Activated CD8-positive, alpha-beta T cell treated with anti-CD3 and anti-CD28 coated beads for 36 hours (primary cell): ENCODE measurements around the gene COG2. TPM values are rescaled to one million over a fixed set of nuclear protein-coding genes. Genes with fewer than 3 reads are reported as not detected.

Experiments
- ATAC-seq: fragments of 200-7000 bp; cut with Tn5 transposase; one replicate; pipeline ENCODE4 v1.10.0; 2021; ENCODE audit warnings: mild to moderate bottlenecking, moderate library complexity
- CTCF ChIA-PET: fragments of 350-600 bp; sonication (Branson Sonifier 250); formaldehyde crosslinking; loops from one replicate; lab custom pipeline; 2021; ENCODE audit warnings: antibody characterized with exemption; lab: Charles Lee
- POLR2A ChIA-PET: fragments of 350-600 bp; sonication (Branson Sonifier 250); formaldehyde crosslinking; loops from one replicate; lab custom pipeline; 2021; ENCODE audit warnings: antibody characterized with exemption; lab: Charles Lee
- DNase-seq: peaks from one replicate; pipeline ENCODE4 v3.0.0-alpha.2; 2020
- H3K27ac Mint-ChIP-seq: one replicate; pipeline ENCODE4 v1.8.0; 2021; ENCODE audit warnings: mild to moderate bottlenecking, mixed read lengths
- H3K27me3 Mint-ChIP-seq: one replicate; pipeline ENCODE4 v1.8.0; 2021; ENCODE audit warnings: mixed read lengths
- H3K36me3 Mint-ChIP-seq: one replicate; pipeline ENCODE4 v1.8.0; 2021; ENCODE audit warnings: low read depth, mixed read lengths
- H3K4me1 Mint-ChIP-seq: one replicate; pipeline ENCODE4 v1.8.0; 2021; ENCODE audit warnings: low read depth, mixed read lengths
- H3K4me3 Mint-ChIP-seq: one replicate; pipeline ENCODE4 v1.8.0; 2021; ENCODE audit warnings: mild to moderate bottlenecking, moderate library complexity, mixed read lengths
- H3K9me3 Mint-ChIP-seq: one replicate; pipeline ENCODE4 v1.8.0; 2021; ENCODE audit warnings: mixed read lengths
- intact Hi-C: fragments of 100-400 bp; cut with micrococcal nuclease; formaldehyde crosslinking; loops from one replicate; pipeline ENCODE4 v1.10.0; 2022
- total RNA-seq, 2 experiments: library from RNA; stranded (reverse); gene quantifications; one replicate each; pipeline ENCODE4 v1.2.3, GENCODE V29; 2021
- TF ChIP-seq, protein P1 (sequence below): fragments of 200-600 bp; IDR thresholded peaks from one replicate; pipeline ENCODE4 v1.8.0; 2022; ENCODE audit warnings: antibody characterized with exemption, mild to moderate bottlenecking

COG2 gene
- total RNA-seq, 2 experiments from 2014 or later, result 26.1 to 27.6 TPM

DNA sequence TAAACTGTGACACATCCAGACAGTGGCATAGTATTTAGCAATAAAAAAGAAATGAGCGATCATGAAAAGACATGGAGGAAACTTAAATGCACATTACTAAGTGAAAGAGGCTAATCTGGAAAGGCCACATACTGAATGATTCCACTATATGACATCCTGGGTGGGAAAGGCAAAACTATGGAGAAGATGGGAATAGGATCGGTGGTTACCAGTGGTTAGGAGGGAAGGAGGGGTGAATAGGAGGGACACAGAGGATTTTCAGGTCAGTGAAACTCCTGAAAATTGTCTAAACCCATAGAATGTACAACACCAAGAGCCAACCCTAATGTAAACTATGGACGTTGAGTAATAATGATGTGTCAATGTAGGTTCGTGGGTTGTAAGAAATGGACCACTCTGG is 57.9 kb downstream of the COG2 start:
- intact Hi-C loops, result no loop called here

GRCh38 chr1:230701434-230701833 is 59.2 kb downstream of the COG2 start:
- ATAC-seq (no peak), DNase-seq (no peak)
- H3K36me3 Mint-ChIP-seq, result no peaks in the 10 kb centered on the region
- intact Hi-C loops, result no loop called here
- no peak overlapping the region for H3K4me3 Mint-ChIP-seq
- no peaks in the 10 kb centered on the region for H3K9me3 Mint-ChIP-seq
- ChIA-PET CTCF (no interaction called here), POLR2A (no interaction called here)
- H3K4me1 Mint-ChIP-seq, result no peaks in the 10 kb centered on the region
- H3K27ac Mint-ChIP-seq, result no peak overlapping the region
- H3K27me3 Mint-ChIP-seq, result peaks cover 2% of the 10 kb centered on the region
- TF ChIP-seq, protein P1, sequence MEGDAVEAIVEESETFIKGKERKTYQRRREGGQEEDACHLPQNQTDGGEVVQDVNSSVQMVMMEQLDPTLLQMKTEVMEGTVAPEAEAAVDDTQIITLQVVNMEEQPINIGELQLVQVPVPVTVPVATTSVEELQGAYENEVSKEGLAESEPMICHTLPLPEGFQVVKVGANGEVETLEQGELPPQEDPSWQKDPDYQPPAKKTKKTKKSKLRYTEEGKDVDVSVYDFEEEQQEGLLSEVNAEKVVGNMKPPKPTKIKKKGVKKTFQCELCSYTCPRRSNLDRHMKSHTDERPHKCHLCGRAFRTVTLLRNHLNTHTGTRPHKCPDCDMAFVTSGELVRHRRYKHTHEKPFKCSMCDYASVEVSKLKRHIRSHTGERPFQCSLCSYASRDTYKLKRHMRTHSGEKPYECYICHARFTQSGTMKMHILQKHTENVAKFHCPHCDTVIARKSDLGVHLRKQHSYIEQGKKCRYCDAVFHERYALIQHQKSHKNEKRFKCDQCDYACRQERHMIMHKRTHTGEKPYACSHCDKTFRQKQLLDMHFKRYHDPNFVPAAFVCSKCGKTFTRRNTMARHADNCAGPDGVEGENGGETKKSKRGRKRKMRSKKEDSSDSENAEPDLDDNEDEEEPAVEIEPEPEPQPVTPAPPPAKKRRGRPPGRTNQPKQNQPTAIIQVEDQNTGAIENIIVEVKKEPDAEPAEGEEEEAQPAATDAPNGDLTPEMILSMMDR, result no peak

More for the DNA sequence above, 57.9 kb downstream of the COG2 start:
- ChIA-PET CTCF (no interaction called here), POLR2A (no interaction called here)
- DNase-seq (no peak), ATAC-seq (no peak)
- Mint-ChIP-seq H3K9me3 (no peaks in the 10 kb centered on the region), H3K4me1 (no peaks in the 10 kb centered on the region), H3K36me3 (no peaks in the 10 kb centered on the region), H3K4me3 (no peak overlapping the region), H3K27me3 (peaks cover 2% of the 10 kb centered on the region), H3K27ac (no peak overlapping the region)
- TF ChIP-seq, protein P1, result no peak

GRCh38 chr1:230701895-230702768 is 59.9 kb downstream of the COG2 start:
- ATAC-seq, result no peak
- CTCF ChIA-PET, result no interaction called here
- TF ChIP-seq, protein P1, result no peak
- no peak for DNase-seq
- intact Hi-C loops, result no loop called here
- Mint-ChIP-seq H3K27me3 (peaks cover 2% of the 10 kb centered on the region), H3K4me1 (no peaks in the 10 kb centered on the region), H3K4me3 (no peak overlapping the region), H3K27ac (no peak overlapping the region), H3K36me3 (no peaks in the 10 kb centered on the region), H3K9me3 (no peaks in the 10 kb centered on the region)
- POLR2A ChIA-PET, result no interaction called here

GRCh38 chr1:230702934-230703678 is 60.8 kb downstream of the COG2 start:
- Mint-ChIP-seq H3K36me3 (no peaks in the 10 kb centered on the region), H3K4me1 (peaks cover 3% of the 10 kb centered on the region), H3K9me3 (no peaks in the 10 kb centered on the region), H3K27me3 (peaks cover 5% of the 10 kb centered on the region), H3K4me3 (no peak overlapping the region), H3K27ac (no peak overlapping the region)
- POLR2A ChIA-PET, result no interaction called here
- CTCF ChIA-PET, result no interaction called here
- ATAC-seq (no peak), DNase-seq (no peak)
- TF ChIP-seq, protein P1, result no peak
- intact Hi-C loops, result no loop called here
